GM12892 (cell line): ENCODE measurements around the gene NBDY.

ENCODE experiments used
- DNase-seq: peaks from one replicate; pipeline ENCODE4 v3.0.0; 2011; ENCODE audit not compliant: insufficient read length
- FAIRE-seq: peaks from 2 replicates; lab custom pipeline; 2011; peaks lifted over from hg19 to GRCh38; lab: Jason Lieb, UNC
- POLR2A ChIP-seq: IDR thresholded peaks from 2 replicates; pipeline ENCODE4 v1.6.1; 2011; ENCODE audit warnings: low read depth, low read length, control low read depth
- POLR2AphosphoS5 ChIP-seq: IDR thresholded peaks from 2 replicates; pipeline ENCODE4 v1.6.1; 2011; ENCODE audit warnings: low read depth, low read length, control low read depth
- TAF1 ChIP-seq: IDR thresholded peaks from 2 replicates; pipeline ENCODE4 v1.6.1; 2011; ENCODE audit warnings: low read depth, mild to moderate bottlenecking, control low read depth, low read length, borderline replicate concordance

Gene NBDY

GRCh38 chrX:56792270-56793111 is 63.4 kb downstream of the NBDY start:
- FAIRE-seq: peak; percentile 50
- no peak for DNase-seq
- TF ChIP-seq POLR2A (no peak), TAF1 (no peak), POLR2AphosphoS5 (no peak)

GRCh38 chrX:56793112-56793430 is 64.0 kb downstream of the NBDY start:
- TF ChIP-seq POLR2AphosphoS5 (no peak), TAF1 (no peak), POLR2A (no peak)
- DNase-seq (no peak), FAIRE-seq (no peak)

GRCh38 chrX:56793521-56794320 is 64.7 kb downstream of the NBDY start:
- TF ChIP-seq POLR2AphosphoS5 (no peak), POLR2A (no peak), TAF1 (no peak)
- DNase-seq: no peak
- FAIRE-seq: no peak

GRCh38 chrX:56794404-56795230 is 65.6 kb downstream of the NBDY start:
- DNase-seq: no peak
- TF ChIP-seq POLR2AphosphoS5 (no peak), TAF1 (no peak), POLR2A (no peak)
- no peak for FAIRE-seq

GRCh38 chrX:56795309-56795868 is 66.3 kb downstream of the NBDY start:
- FAIRE-seq (no peak), DNase-seq (no peak)
- TF ChIP-seq POLR2A (no peak), POLR2AphosphoS5 (no peak), TAF1 (no peak)

- TF ChIP-seq TAF1: no peak
- no peak for TF ChIP-seq POLR2AphosphoS5
- no peak for TF ChIP-seq POLR2A
- DNase-seq (no peak), FAIRE-seq (no peak)
These were observed 67.8 kb downstream of the NBDY start for GRCh38 chrX:56796641-56797395.

- no peak for TF ChIP-seq POLR2AphosphoS5
- no peak for TF ChIP-seq POLR2A
- TF ChIP-seq TAF1: no peak
- no peak for FAIRE-seq
- DNase-seq: no peak
These were observed 68.7 kb downstream of the NBDY start for GRCh38 chrX:56797574-56798338.

GRCh38 chrX:56798339-56798711 is 69.3 kb downstream of the NBDY start:
- DNase-seq (no peak), FAIRE-seq (no peak)
- TF ChIP-seq POLR2AphosphoS5 (no peak), POLR2A (no peak), TAF1 (no peak)

GRCh38 chrX:56798866-56799758 is 70.1 kb downstream of the NBDY start:
- peak; percentile 72 for FAIRE-seq
- no peak for DNase-seq
- TF ChIP-seq POLR2AphosphoS5 (no peak), TAF1 (no peak), POLR2A (no peak)
